Karpas-422 (cell line): Measurements from ENCODE around the gene PTPRK. TPM values are rescaled to one million over a fixed set of nuclear protein-coding genes. Genes with fewer than 3 reads are reported as not detected.

ENCODE experiments used
- DNase-seq: peaks from one replicate; pipeline ENCODE4 v3.0.0-alpha.2; 2015
- H2AFZ ChIP-seq: fragments of 200-600 bp; sonication (generic); 2 replicates; pipeline ENCODE4 v1.6.1; 2014; ENCODE audit warnings: antibody characterized with exemption, low read length, mixed read lengths
- H3K27ac ChIP-seq: fragments of 200-600 bp; sonication (generic); 2 replicates; pipeline ENCODE4 v1.5.1; 2014; ENCODE audit warnings: mild to moderate bottlenecking, low read length, moderate library complexity
- H3K27me3 ChIP-seq: fragments of 200-600 bp; sonication (generic); 2 replicates; pipeline ENCODE4 v1.6.1; 2014; ENCODE audit warnings: low read length, mixed read lengths
- H3K36me3 ChIP-seq: fragments of 200-600 bp; sonication (generic); 2 replicates; pipeline ENCODE4 v1.6.1; 2014; ENCODE audit warnings: low read length, mixed read lengths; ENCODE audit not compliant: insufficient read depth
- H3K4me1 ChIP-seq: fragments of 200-600 bp; sonication (generic); 2 replicates; pipeline ENCODE4 v1.6.1; 2014; ENCODE audit warnings: mild to moderate bottlenecking, low read length, mixed read lengths
- H3K4me2 ChIP-seq: fragments of 200-600 bp; sonication (generic); 2 replicates; pipeline ENCODE4 v1.6.1; 2014; ENCODE audit warnings: low read length, low read depth, mild to moderate bottlenecking; ENCODE audit not compliant: poor library complexity, severe bottlenecking
- H3K4me3 ChIP-seq: fragments of 200-600 bp; sonication (generic); 2 replicates; pipeline ENCODE4 v1.5.1; 2014; ENCODE audit warnings: mild to moderate bottlenecking, antibody characterized with exemption, low read length, mixed read lengths
- H3K79me2 ChIP-seq: fragments of 200-600 bp; sonication (generic); 2 replicates; pipeline ENCODE4 v1.6.1; 2014; ENCODE audit warnings: mild to moderate bottlenecking, low read length, mixed read lengths
- H3K9ac ChIP-seq: fragments of 200-600 bp; sonication (generic); 2 replicates; pipeline ENCODE4 v1.6.0; 2014; ENCODE audit warnings: low read length
- H3K9me2 ChIP-seq: fragments of 200-600 bp; sonication (generic), shearing (Covaris generic); replicated peaks from 2 replicates; pipeline ENCODE4 v1.6.0; 2014; ENCODE audit warnings: mild to moderate bottlenecking, low read length, moderate library complexity; ENCODE audit not compliant: insufficient read depth
- H3K9me3 ChIP-seq: fragments of 300-700, 200-600 bp; sonication (generic); 2 replicates; pipeline ENCODE4 v1.6.1; 2014; ENCODE audit warnings: low read length, mixed read lengths
- H4K20me1 ChIP-seq: fragments of 200-600 bp; sonication (generic); 2 replicates; pipeline ENCODE4 v1.6.1; 2014; ENCODE audit warnings: mild to moderate bottlenecking, antibody characterized with exemption, low read length, low read depth; ENCODE audit not compliant: insufficient read depth
- total RNA-seq: library from RNA; depleted of rRNA; stranded (reverse); fragments of >200 nt; shearing (Covaris generic); gene quantifications from 2 replicates; pipeline ENCODE4 v1.2.3, GENCODE V29; 2014; ENCODE audit warnings: low replicate concordance

The PTPRK gene
- total RNA-seq, 1 experiment from 2014 or later: 0.04 TPM

GRCh38 chr6:127972815-127973214 is 547.6 kb downstream of the PTPRK start:
- no peaks in the 10 kb centered on the region for H3K4me1 ChIP-seq
- no peak overlapping the region for H3K4me2 ChIP-seq
- no peak for DNase-seq
- H4K20me1 ChIP-seq: no peaks in the 10 kb centered on the region
- H3K27me3 ChIP-seq: no peaks in the 10 kb centered on the region
- no peak overlapping the region for H3K4me3 ChIP-seq
- H3K9me2 ChIP-seq: no peaks in the 10 kb centered on the region
- no peak overlapping the region for H2AFZ ChIP-seq
- H3K9ac ChIP-seq: no peak overlapping the region
- H3K79me2 ChIP-seq: no peaks in the 10 kb centered on the region
- no peak overlapping the region for H3K27ac ChIP-seq
- no peaks in the 10 kb centered on the region for H3K36me3 ChIP-seq
- H3K9me3 ChIP-seq: no peaks in the 10 kb centered on the region; the same call in 1 of the 2 replicates

GRCh38 chr6:127971945-127972391 is 548.4 kb downstream of the PTPRK start:
- no peaks in the 10 kb centered on the region for H3K36me3 ChIP-seq
- H3K79me2 ChIP-seq: no peaks in the 10 kb centered on the region
- no peaks in the 10 kb centered on the region for H3K9me2 ChIP-seq
- H3K9ac ChIP-seq: no peak overlapping the region
- no peaks in the 10 kb centered on the region; the same call in 1 of the 2 replicates for H3K9me3 ChIP-seq
- no peak overlapping the region for H2AFZ ChIP-seq
- H3K4me3 ChIP-seq: no peak overlapping the region
- H3K27me3 ChIP-seq: no peaks in the 10 kb centered on the region
- H3K4me2 ChIP-seq: no peak overlapping the region
- DNase-seq: no peak
- no peak overlapping the region for H3K27ac ChIP-seq
- H3K4me1 ChIP-seq: no peaks in the 10 kb centered on the region
- H4K20me1 ChIP-seq: no peaks in the 10 kb centered on the region

- no peak for DNase-seq
- Histone ChIP-seq H3K9me3 (no peaks in the 10 kb centered on the region), H4K20me1 (no peaks in the 10 kb centered on the region), H3K4me1 (no peaks in the 10 kb centered on the region), H3K27me3 (no peaks in the 10 kb centered on the region), H2AFZ (no peak overlapping the region), H3K4me3 (no peak overlapping the region), H3K4me2 (no peak overlapping the region), H3K36me3 (no peaks in the 10 kb centered on the region), H3K79me2 (no peaks in the 10 kb centered on the region), H3K9ac (no peak overlapping the region), H3K9me2 (no peaks in the 10 kb centered on the region), H3K27ac (no peak overlapping the region)
These were observed 549.0 kb downstream of the PTPRK start for GRCh38 chr6:127971386-127971785.

- Histone ChIP-seq H2AFZ (no peak overlapping the region), H3K4me1 (no peaks in the 10 kb centered on the region), H3K4me3 (no peak overlapping the region), H3K27ac (no peak overlapping the region), H3K36me3 (no peaks in the 10 kb centered on the region), H3K4me2 (no peak overlapping the region), H3K79me2 (no peaks in the 10 kb centered on the region), H3K9me2 (no peaks in the 10 kb centered on the region), H3K9me3 (no peaks in the 10 kb centered on the region), H3K9ac (no peak overlapping the region), H4K20me1 (no peaks in the 10 kb centered on the region), H3K27me3 (no peaks in the 10 kb centered on the region)
- DNase-seq: no peak
These were observed 550.7 kb downstream of the PTPRK start for GRCh38 chr6:127969701-127970100.

- H3K9me2 ChIP-seq: no peaks in the 10 kb centered on the region
- no peak overlapping the region for H3K4me3 ChIP-seq
- H3K9ac ChIP-seq: no peak overlapping the region
- no peak overlapping the region for H3K27ac ChIP-seq
- H3K4me1 ChIP-seq: no peaks in the 10 kb centered on the region
- no peak overlapping the region for H2AFZ ChIP-seq
- no peak for DNase-seq
- no peaks in the 10 kb centered on the region for H3K27me3 ChIP-seq
- no peaks in the 10 kb centered on the region for H3K36me3 ChIP-seq
- H3K9me3 ChIP-seq: no peaks in the 10 kb centered on the region; the same call in 1 of the 2 replicates
- no peak overlapping the region for H3K4me2 ChIP-seq
- no peaks in the 10 kb centered on the region for H4K20me1 ChIP-seq
- H3K79me2 ChIP-seq: no peaks in the 10 kb centered on the region
These were observed 552.0 kb downstream of the PTPRK start for GRCh38 chr6:127968394-127968793.

GRCh38 chr6:127967708-127968107 is 552.7 kb downstream of the PTPRK start:
- Histone ChIP-seq H3K4me3 (no peak overlapping the region), H3K9me3 (no peaks in the 10 kb centered on the region; the same call in 1 of the 2 replicates), H3K4me2 (no peak overlapping the region), H3K4me1 (no peaks in the 10 kb centered on the region), H3K27me3 (no peaks in the 10 kb centered on the region), H3K27ac (no peak overlapping the region), H2AFZ (no peak overlapping the region), H3K9ac (no peak overlapping the region), H4K20me1 (no peaks in the 10 kb centered on the region), H3K36me3 (no peaks in the 10 kb centered on the region), H3K9me2 (no peaks in the 10 kb centered on the region), H3K79me2 (no peaks in the 10 kb centered on the region)
- no peak for DNase-seq

- Histone ChIP-seq H3K9me2 (no peaks in the 10 kb centered on the region), H3K27ac (no peak overlapping the region), H2AFZ (no peak overlapping the region), H3K27me3 (no peaks in the 10 kb centered on the region), H3K9ac (no peak overlapping the region), H3K4me1 (no peaks in the 10 kb centered on the region), H3K9me3 (no peaks in the 10 kb centered on the region; the same call in 1 of the 2 replicates), H3K4me3 (no peak overlapping the region), H3K4me2 (no peak overlapping the region), H4K20me1 (no peaks in the 10 kb centered on the region), H3K36me3 (no peaks in the 10 kb centered on the region), H3K79me2 (no peaks in the 10 kb centered on the region)
- DNase-seq: no peak
These were observed 553.8 kb downstream of the PTPRK start for GRCh38 chr6:127966616-127967015.

- Histone ChIP-seq H4K20me1 (no peaks in the 10 kb centered on the region), H3K27me3 (no peaks in the 10 kb centered on the region), H3K4me1 (no peaks in the 10 kb centered on the region), H3K9ac (no peak overlapping the region), H2AFZ (no peak overlapping the region), H3K79me2 (no peaks in the 10 kb centered on the region), H3K27ac (no peak overlapping the region), H3K36me3 (no peaks in the 10 kb centered on the region), H3K9me2 (no peaks in the 10 kb centered on the region), H3K9me3 (no peaks in the 10 kb centered on the region; the same call in none of the 2 replicates), H3K4me3 (no peak overlapping the region), H3K4me2 (no peak overlapping the region)
- no peak for DNase-seq
These were observed 556.9 kb downstream of the PTPRK start for GRCh38 chr6:127963495-127963894.

GRCh38 chr6:127959869-127960268 is 560.5 kb downstream of the PTPRK start:
- no peaks in the 10 kb centered on the region for H4K20me1 ChIP-seq
- H2AFZ ChIP-seq: no peak overlapping the region
- H3K9ac ChIP-seq: no peak overlapping the region
- H3K4me3 ChIP-seq: no peak overlapping the region
- no peaks in the 10 kb centered on the region for H3K27me3 ChIP-seq
- H3K27ac ChIP-seq: no peak overlapping the region
- no peak for DNase-seq
- no peaks in the 10 kb centered on the region for H3K9me2 ChIP-seq
- H3K4me2 ChIP-seq: no peak overlapping the region
- no peaks in the 10 kb centered on the region for H3K36me3 ChIP-seq
- H3K4me1 ChIP-seq: no peaks in the 10 kb centered on the region
- no peaks in the 10 kb centered on the region; the same call in none of the 2 replicates for H3K9me3 ChIP-seq
- no peaks in the 10 kb centered on the region for H3K79me2 ChIP-seq
